Epithelial cell of esophagus (primary cell): Measurements from ENCODE around the gene DRD2.

Source experiments
- DNase-seq: peaks from one replicate; pipeline ENCODE4 v3.0.0; 2010; ENCODE audit warnings: low read depth
- H3K4me3 ChIP-seq: 2 replicates; pipeline ENCODE4 v1.5.1; 2011; ENCODE audit warnings: mild to moderate bottlenecking, low read length, control low read depth
- TF ChIP-seq, protein P1 (sequence below): IDR thresholded peaks from 2 replicates; pipeline ENCODE4 v1.5.1; 2011; ENCODE audit warnings: low read depth, mild to moderate bottlenecking, low read length, control low read depth, inconsistent platforms; ENCODE audit not compliant: insufficient read depth; ENCODE audit errors: missing control alignments

Gene DRD2

GRCh38 chr11:113435190-113435968 lies 39.8 kb downstream of the DRD2 start:
- H3K4me3 ChIP-seq, result no peak overlapping the region
- DNase-seq, result no peak
- TF ChIP-seq, protein P1, sequence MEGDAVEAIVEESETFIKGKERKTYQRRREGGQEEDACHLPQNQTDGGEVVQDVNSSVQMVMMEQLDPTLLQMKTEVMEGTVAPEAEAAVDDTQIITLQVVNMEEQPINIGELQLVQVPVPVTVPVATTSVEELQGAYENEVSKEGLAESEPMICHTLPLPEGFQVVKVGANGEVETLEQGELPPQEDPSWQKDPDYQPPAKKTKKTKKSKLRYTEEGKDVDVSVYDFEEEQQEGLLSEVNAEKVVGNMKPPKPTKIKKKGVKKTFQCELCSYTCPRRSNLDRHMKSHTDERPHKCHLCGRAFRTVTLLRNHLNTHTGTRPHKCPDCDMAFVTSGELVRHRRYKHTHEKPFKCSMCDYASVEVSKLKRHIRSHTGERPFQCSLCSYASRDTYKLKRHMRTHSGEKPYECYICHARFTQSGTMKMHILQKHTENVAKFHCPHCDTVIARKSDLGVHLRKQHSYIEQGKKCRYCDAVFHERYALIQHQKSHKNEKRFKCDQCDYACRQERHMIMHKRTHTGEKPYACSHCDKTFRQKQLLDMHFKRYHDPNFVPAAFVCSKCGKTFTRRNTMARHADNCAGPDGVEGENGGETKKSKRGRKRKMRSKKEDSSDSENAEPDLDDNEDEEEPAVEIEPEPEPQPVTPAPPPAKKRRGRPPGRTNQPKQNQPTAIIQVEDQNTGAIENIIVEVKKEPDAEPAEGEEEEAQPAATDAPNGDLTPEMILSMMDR, result no peak

- no peak for DNase-seq
- H3K4me3 ChIP-seq, result no peak overlapping the region
Measured at GRCh38 chr11:113431746-113432145, 43.5 kb downstream of the DRD2 start.

GRCh38 chr11:113426686-113427085 lies 48.5 kb downstream of the DRD2 start:
- no peak for DNase-seq
- H3K4me3 ChIP-seq, result no peak overlapping the region
- TF ChIP-seq, protein P1, result no peak

More at GRCh38 chr11:113431746-113432145, 43.5 kb downstream of the DRD2 start:
- TF ChIP-seq, protein P1, result no peak

GRCh38 chr11:113420808-113421207 lies 54.4 kb downstream of the DRD2 start:
- TF ChIP-seq, protein P1, result no peak

GRCh38 chr11:113419454-113420003 lies 55.7 kb downstream of the DRD2 start:
- no peak for DNase-seq
- H3K4me3 ChIP-seq, result no peak overlapping the region
- TF ChIP-seq, protein P1, result no peak

More at GRCh38 chr11:113420808-113421207, 54.4 kb downstream of the DRD2 start:
- peak; percentile 37 for DNase-seq
- H3K4me3 ChIP-seq, result no peak overlapping the region

- no peak overlapping the region for H3K4me3 ChIP-seq
- TF ChIP-seq, protein P1, result no peak
- no peak for DNase-seq
Measured at GRCh38 chr11:113417428-113417827, 57.8 kb downstream of the DRD2 start.
